HCT116 (cell line): ENCODE data around the gene KHDRBS2. TPM values are rescaled to one million over a fixed set of nuclear protein-coding genes. Genes with fewer than 3 reads are reported as not detected.

ENCODE experiments used
- ATAC-seq: fragments of 200-7000 bp; cut with Tn5 transposase; 2 replicates; pipeline ENCODE4 v1.9.1; 2020; ENCODE audit warnings: mild to moderate bottlenecking, moderate library complexity
- BruUV-seq: library from RNA; stranded (reverse); fragments of 400-500 nt; replicated peaks from 2 replicates; lab custom pipeline; 2021; lab: Mats Ljungman, UMichigan
- CTCF ChIA-PET: fragments of 300-600 bp; sonication (Branson Sonifier 250); formaldehyde crosslinking; loops from one replicate; lab custom pipeline; 2021; ENCODE audit warnings: antibody characterized with exemption; lab: Charles Lee
- POLR2A ChIA-PET: fragments of 300-600, 350-600 bp; sonication (Branson Sonifier 250); formaldehyde crosslinking; loops from one replicate; lab custom pipeline; 2021; ENCODE audit warnings: antibody characterized with exemption; lab: Charles Lee
- RAD21 ChIA-PET, 2 experiments: fragments of 300-600 bp; sonication (Branson Sonifier 250); formaldehyde crosslinking; loops; one replicate each; lab custom pipeline; 2023; ENCODE audit warnings: low total read pairs in 2 of 2; ENCODE audit not compliant: uncharacterized antibody in 2 of 2, unreplicated experiment in 2 of 2, low non-redundant PET in 1 of 2; lab: Charles Lee
- DNase-seq: peaks from one replicate; pipeline ENCODE4 v3.0.0-alpha.2; 2010; ENCODE audit warnings: low read depth, low spot score
- H2AFZ ChIP-seq: fragments of 200-600 bp; shearing (Covaris generic), sonication (generic); 2 replicates; pipeline ENCODE4 v1.6.1; 2017; ENCODE audit warnings: low read depth, mixed run types, mixed read lengths, antibody characterized with exemption, low read length; ENCODE audit not compliant: poor library complexity, severe bottlenecking
- H3K27ac ChIP-seq: 2 replicates; pipeline ENCODE4 v1.5.1; 2012; ENCODE audit warnings: low read depth, low read length
- H3K27me3 ChIP-seq: fragments of 200-600 bp; sonication (generic); 2 replicates; pipeline ENCODE4 v1.6.1; 2016; ENCODE audit warnings: mixed run types, low read length, mixed read lengths; ENCODE audit not compliant: insufficient read depth
- H3K36me3 ChIP-seq, 2 experiments: fragments of 200-500 bp in 1 of 2; fragments of 200-600 bp in 1 of 2; sonication (Bioruptor generic) in 1 of 2; sonication (generic) in 1 of 2; 2 replicates each; pipeline versions ENCODE4 v1.5.1 to v1.6.1; 2014 to 2016; ENCODE audit warnings: low read length in 2 of 2, inconsistent platforms in 1 of 2, mixed read lengths in 1 of 2, mixed run types in 1 of 2; ENCODE audit not compliant: insufficient read depth in 2 of 2, control insufficient read depth in 1 of 2
- H3K4me1 ChIP-seq, 2 experiments: fragments of 200-600 bp in 1 of 2; sonication (generic) in 1 of 2; 2 replicates each; pipeline versions ENCODE4 v1.5.1 to v1.6.1; 2012 to 2017; ENCODE audit warnings: low read length in 2 of 2, inconsistent platforms in 1 of 2, mild to moderate bottlenecking in 1 of 2, mixed read lengths in 1 of 2, mixed run types in 1 of 2, moderate library complexity in 1 of 2; ENCODE audit not compliant: insufficient read depth in 2 of 2, control insufficient read depth in 1 of 2
- H3K4me2 ChIP-seq: fragments of 200-600 bp; sonication (generic); 2 replicates; pipeline ENCODE4 v1.6.1; 2017; ENCODE audit warnings: mixed run types, low read length, mixed read lengths
- H3K4me3 ChIP-seq, 2 experiments: fragments of 200-600 bp in 1 of 2; sonication (generic) in 1 of 2; replicated peaks in 1 of 2; 2 replicates each; pipeline ENCODE4 v1.5.1; 2011 to 2016; ENCODE audit warnings: low read length in 2 of 2, control low read depth in 1 of 2, low read depth in 1 of 2, mild to moderate bottlenecking in 1 of 2, mixed read lengths in 1 of 2, mixed run types in 1 of 2
- H3K79me2 ChIP-seq: fragments of 200-600 bp; sonication (generic); 2 replicates; pipeline ENCODE4 v1.6.1; 2017; ENCODE audit warnings: mild to moderate bottlenecking, mixed run types, low read length, moderate library complexity, mixed read lengths; ENCODE audit not compliant: insufficient read depth
- H3K9ac ChIP-seq: fragments of 200-600 bp; sonication (generic); 2 replicates; pipeline ENCODE4 v1.6.1; 2016; ENCODE audit warnings: low read length, mixed read lengths
- H3K9me2 ChIP-seq: fragments of 200-600 bp; sonication (generic), shearing (Covaris generic); 2 replicates; pipeline ENCODE4 v1.6.1; 2017; ENCODE audit warnings: mixed run types, mild to moderate bottlenecking, moderate library complexity; ENCODE audit not compliant: insufficient read depth
- H3K9me3 ChIP-seq, 2 experiments: fragments of 200-500 bp in 1 of 2; fragments of 200-600 bp in 1 of 2; sonication (Bioruptor generic) in 1 of 2; sonication (generic) in 1 of 2; 2 replicates each; pipeline ENCODE4 v1.6.1; 2014 to 2017; ENCODE audit warnings: low read length in 2 of 2, mixed read lengths in 2 of 2, inconsistent platforms in 1 of 2, low read depth in 1 of 2, mild to moderate bottlenecking in 1 of 2, mixed run types in 1 of 2, moderate library complexity in 1 of 2; ENCODE audit not compliant: control insufficient read depth in 1 of 2, insufficient read depth in 1 of 2
- H4K20me1 ChIP-seq: fragments of 200-600 bp; sonication (generic), shearing (Covaris generic); 2 replicates; pipeline ENCODE4 v1.6.1; 2017; ENCODE audit warnings: mixed run types, mild to moderate bottlenecking, moderate library complexity; ENCODE audit not compliant: insufficient read depth
- ATF3 ChIP-seq: IDR thresholded peaks from 2 replicates; pipeline ENCODE4 v1.6.1; 2012
- CEBPB ChIP-seq: IDR thresholded peaks from 2 replicates; pipeline ENCODE4 v1.6.1; 2012; ENCODE audit warnings: low read depth
- CTCF ChIP-seq, 3 experiments: fragments of 200-600 bp in 1 of 3; sonication (generic) in 1 of 3; IDR thresholded peaks in 2 of 3; conservative IDR thresholded peaks in 1 of 3; 2 replicates each; pipeline ENCODE4 v1.5.1; 2012 to 2017; ENCODE audit warnings: low read depth in 2 of 3, low read length in 2 of 3, antibody characterized with exemption in 1 of 3, borderline replicate concordance in 1 of 3, control low read depth in 1 of 3, mild to moderate bottlenecking in 1 of 3, mixed read lengths in 1 of 3, mixed run types in 1 of 3, moderate library complexity in 1 of 3; ENCODE audit not compliant: insufficient read depth in 1 of 3
- EGR1 ChIP-seq: IDR thresholded peaks from 2 replicates; pipeline ENCODE4 v1.6.1; 2012; ENCODE audit warnings: low read depth
- ELF1 ChIP-seq: IDR thresholded peaks from 2 replicates; pipeline ENCODE4 v1.6.1; 2012; ENCODE audit warnings: low read depth, borderline replicate concordance
- EZH2 ChIP-seq: fragments of 200-600 bp; sonication (generic); IDR thresholded peaks from 2 replicates; pipeline ENCODE4 v1.6.1; 2017; ENCODE audit warnings: antibody characterized with exemption, mixed run types
- JUND ChIP-seq: IDR thresholded peaks from 2 replicates; pipeline ENCODE4 v1.6.1; 2012
- MAX ChIP-seq: IDR thresholded peaks from 2 replicates; pipeline ENCODE4 v1.6.1; 2012
- RAD21 ChIP-seq: IDR thresholded peaks from 2 replicates; pipeline ENCODE4 v1.6.1; 2012; ENCODE audit warnings: low read depth, mild to moderate bottlenecking
- SRF ChIP-seq: IDR thresholded peaks from 2 replicates; pipeline ENCODE4 v1.6.1; 2012; ENCODE audit warnings: low read depth
- TCF7L2 ChIP-seq: IDR thresholded peaks from 2 replicates; pipeline ENCODE4 v1.7.0; 2011; ENCODE audit warnings: borderline replicate concordance, inconsistent platforms; ENCODE audit not compliant: insufficient read depth, insufficient read length; ENCODE audit errors: extremely low read depth
- intact Hi-C: fragments of 100-400 bp; cut with micrococcal nuclease; formaldehyde crosslinking; loops from 2 replicates; pipeline ENCODE4 v1.10.0; 2022
- total RNA-seq: library from RNA; stranded (reverse); gene quantifications from one replicate; pipeline ENCODE4 v1.2.1, GENCODE V29; 2021; ENCODE audit not compliant: unreplicated experiment

KHDRBS2 gene
- total RNA-seq, 1 experiment from 2014 or later: not detected

GRCh38 chr6:62042429-62042828 lies 243.6 kb downstream of the KHDRBS2 start:
- ChIA-PET POLR2A (no interaction called here), CTCF (no interaction called here), RAD21 (no interaction called here)
- Histone ChIP-seq H3K4me3 (no peak overlapping the region), H3K9me2 (no peaks in the 10 kb centered on the region), H3K36me3 (no peaks in the 10 kb centered on the region), H4K20me1 (no peaks in the 10 kb centered on the region), H3K4me2 (no peak overlapping the region), H3K9ac (no peak overlapping the region), H3K27ac (no peak overlapping the region), H3K4me1 (no peaks in the 10 kb centered on the region), H2AFZ (no peak overlapping the region), H3K79me2 (no peaks in the 10 kb centered on the region), H3K9me3 (peaks cover 7 to 24% of the 10 kb centered on the region in 2 experiments; a peak in 2 of 4 replicates), H3K27me3 (no peaks in the 10 kb centered on the region)
- no TSS peak for BruUV-seq
- no peak for DNase-seq
- ATAC-seq: no peak
- TF ChIP-seq ATF3 (no peak), RAD21 (no peak), CTCF (IDR thresholded peaks at IDR 0.05 in 2 of 3, conservative IDR thresholded peaks at IDR 0.05 in 1 of 3; ENCODE audit: borderline replicate concordance in 1 of 3, insufficient read depth in 1 of 3, low read depth in 2 of 3, low read length in 2 of 3) (no peak), ELF1 (no peak), MAX (no peak), EGR1 (no peak), TCF7L2 (no peak), EZH2 (no peak), SRF (no peak), CEBPB (no peak), JUND (no peak)
- intact Hi-C loops: no loop called here
